Measurements from ENCODE around the gene MACROD2. TPM values are rescaled to one million over a fixed set of nuclear protein-coding genes. Genes with fewer than 3 reads are reported as not detected.

MACROD2 gene
- total and polyA plus RNA-seq, 4 donors = 0.66 to 10.5 (median 3.3) TPM

DNA sequence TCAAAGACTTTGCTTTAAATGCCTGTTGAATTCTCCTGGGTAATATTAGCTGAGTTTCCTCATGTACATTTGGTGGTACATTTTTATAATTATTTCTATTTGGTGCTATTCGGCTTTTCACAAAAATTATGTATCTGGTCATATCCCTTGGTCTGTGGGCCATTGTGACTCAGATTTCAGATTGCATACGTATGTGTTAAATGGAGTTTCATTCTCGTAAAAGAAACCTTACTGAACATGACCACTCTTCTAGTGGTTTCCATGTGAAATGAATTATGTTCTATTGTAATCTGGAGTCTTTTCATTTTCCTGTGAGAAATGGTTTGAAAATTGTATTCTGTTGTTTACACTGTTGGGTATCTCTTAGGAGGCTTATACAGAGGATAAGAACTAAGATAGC is 728.3 kb downstream of the MACROD2 start:
- H3K36me3 ChIP-seq (ENCODE audit: control insufficient read depth in 4 of 4, insufficient read depth in 3 of 4, low read depth in 1 of 4, low read length in 3 of 4) = peaks cover 0 to 2% (median 0%) of the 10 kb centered on the region in 4 donors
- H3K27me3 ChIP-seq (ENCODE audit: control insufficient read depth in 4 of 4, insufficient read depth in 4 of 4, low read length in 3 of 4) = no peaks in the 10 kb centered on the region
- 96% methylated on average over 3 of the region's 3 CpGs for WGBS
- H3K27ac ChIP-seq (ENCODE audit: low read depth in 1 of 2, low read length in 2 of 2) = no peak overlapping the region
- H3K4me1 ChIP-seq (ENCODE audit: control insufficient read depth in 4 of 4, insufficient read depth in 4 of 4, low read length in 3 of 4) = no peaks in the 10 kb centered on the region
- H3K4me3 ChIP-seq (ENCODE audit: low read depth in 1 of 3, low read length in 3 of 3) = no peak overlapping the region
- H3K9me3 ChIP-seq (ENCODE audit: control insufficient read depth in 4 of 4, low read length in 3 of 4) = no peaks in the 10 kb centered on the region
- H3K9ac ChIP-seq (ENCODE audit: low read depth in 1 of 2, low read length in 2 of 2) = no peak overlapping the region
- TF ChIP-seq GABPA (IDR thresholded peaks at IDR 0.05 in 1 of 2, conservative IDR thresholded peaks at IDR 0.05 in 1 of 2) (no peak), EGR1 (IDR thresholded peaks at IDR 0.05; ENCODE audit: low read depth in 2 of 2) (no peak), HNF4A (conservative IDR thresholded peaks at IDR 0.05) (no peak), SP1 (IDR thresholded peaks at IDR 0.05) (no peak), NR2F2 (IDR thresholded peaks at IDR 0.05) (no peak), ZBTB33 (IDR thresholded peaks at IDR 0.05) (no peak), RXRA (IDR thresholded peaks at IDR 0.05) (no peak), FOXA2 (IDR thresholded peaks at IDR 0.05) (no peak), FOXA1 (IDR thresholded peaks at IDR 0.05) (no peak), YY1 (IDR thresholded peaks at IDR 0.05) (no peak)
- TF ChIP-seq, protein P1, sequence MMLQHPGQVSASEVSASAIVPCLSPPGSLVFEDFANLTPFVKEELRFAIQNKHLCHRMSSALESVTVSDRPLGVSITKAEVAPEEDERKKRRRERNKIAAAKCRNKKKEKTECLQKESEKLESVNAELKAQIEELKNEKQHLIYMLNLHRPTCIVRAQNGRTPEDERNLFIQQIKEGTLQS (IDR thresholded peaks at IDR 0.05) = no peak
- TF ChIP-seq, protein P2, sequence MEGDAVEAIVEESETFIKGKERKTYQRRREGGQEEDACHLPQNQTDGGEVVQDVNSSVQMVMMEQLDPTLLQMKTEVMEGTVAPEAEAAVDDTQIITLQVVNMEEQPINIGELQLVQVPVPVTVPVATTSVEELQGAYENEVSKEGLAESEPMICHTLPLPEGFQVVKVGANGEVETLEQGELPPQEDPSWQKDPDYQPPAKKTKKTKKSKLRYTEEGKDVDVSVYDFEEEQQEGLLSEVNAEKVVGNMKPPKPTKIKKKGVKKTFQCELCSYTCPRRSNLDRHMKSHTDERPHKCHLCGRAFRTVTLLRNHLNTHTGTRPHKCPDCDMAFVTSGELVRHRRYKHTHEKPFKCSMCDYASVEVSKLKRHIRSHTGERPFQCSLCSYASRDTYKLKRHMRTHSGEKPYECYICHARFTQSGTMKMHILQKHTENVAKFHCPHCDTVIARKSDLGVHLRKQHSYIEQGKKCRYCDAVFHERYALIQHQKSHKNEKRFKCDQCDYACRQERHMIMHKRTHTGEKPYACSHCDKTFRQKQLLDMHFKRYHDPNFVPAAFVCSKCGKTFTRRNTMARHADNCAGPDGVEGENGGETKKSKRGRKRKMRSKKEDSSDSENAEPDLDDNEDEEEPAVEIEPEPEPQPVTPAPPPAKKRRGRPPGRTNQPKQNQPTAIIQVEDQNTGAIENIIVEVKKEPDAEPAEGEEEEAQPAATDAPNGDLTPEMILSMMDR (IDR thresholded peaks at IDR 0.05; ENCODE audit: low read depth, low read length, missing input control) = no peak
- DNase-seq (ENCODE audit: low spot score) = no peak

GRCh38 chr20:14724036-14724435 is 728.7 kb downstream of the MACROD2 start:
- Histone ChIP-seq H3K27me3 (ENCODE audit: control insufficient read depth in 4 of 4, insufficient read depth in 4 of 4, low read length in 3 of 4) (no peaks in the 10 kb centered on the region), H3K4me1 (ENCODE audit: control insufficient read depth in 4 of 4, insufficient read depth in 4 of 4, low read length in 3 of 4) (no peaks in the 10 kb centered on the region), H3K36me3 (ENCODE audit: control insufficient read depth in 4 of 4, insufficient read depth in 3 of 4, low read depth in 1 of 4, low read length in 3 of 4) (peaks cover 0 to under 1% (median 0%) of the 10 kb centered on the region in 4 donors), H3K9me3 (ENCODE audit: control insufficient read depth in 4 of 4, low read length in 3 of 4) (no peaks in the 10 kb centered on the region), H3K9ac (ENCODE audit: low read depth in 1 of 2, low read length in 2 of 2) (no peak overlapping the region), H3K4me3 (ENCODE audit: low read depth in 1 of 3, low read length in 3 of 3) (no peak overlapping the region), H3K27ac (ENCODE audit: low read depth in 1 of 2, low read length in 2 of 2) (no peak overlapping the region)
- TF ChIP-seq EGR1 (IDR thresholded peaks at IDR 0.05; ENCODE audit: low read depth in 2 of 2) (no peak), ZBTB33 (IDR thresholded peaks at IDR 0.05) (no peak), FOXA2 (IDR thresholded peaks at IDR 0.05) (no peak), MAX (IDR thresholded peaks at IDR 0.05) (no peak), GABPA (IDR thresholded peaks at IDR 0.05 in 1 of 2, conservative IDR thresholded peaks at IDR 0.05 in 1 of 2) (no peak), YY1 (IDR thresholded peaks at IDR 0.05) (no peak)
- TF ChIP-seq, protein P2 (IDR thresholded peaks at IDR 0.05; ENCODE audit: low read depth, low read length, missing input control) = no peak
- TF ChIP-seq, protein P1 (IDR thresholded peaks at IDR 0.05) = no peak
- no peak for DNase-seq (ENCODE audit: low spot score)
- WGBS = 83% methylated on average over 1 of the region's 1 CpG

Data from liver (tissue), 9 donors.